ENCODE results near the gene TPK1. TPM values are rescaled to one million over a fixed set of nuclear protein-coding genes. Genes with fewer than 3 reads are reported as not detected.

The TPK1 gene
- polyA plus RNA-seq, 2 of the 4 experiments (the other 2 are of a cell fraction), result 1.4 to 2.5 TPM

DNA sequence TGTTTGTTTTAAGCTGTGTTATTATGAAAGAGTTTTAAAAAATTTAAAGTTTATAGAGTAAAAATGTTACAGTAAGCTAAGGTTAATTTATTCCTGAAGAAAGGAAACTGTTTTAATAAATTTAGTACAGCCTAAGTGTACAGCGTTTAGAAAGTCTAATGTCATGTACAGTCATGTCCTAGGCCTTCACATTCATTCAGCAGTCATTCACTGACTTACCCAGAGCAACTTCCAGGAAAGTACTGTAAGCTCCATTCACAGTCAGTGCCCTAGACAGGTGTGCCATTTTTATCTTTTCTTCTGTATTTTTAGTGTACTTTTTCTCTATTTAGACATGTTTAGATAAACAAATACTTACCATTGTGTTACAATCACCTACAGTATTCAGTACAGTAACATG, 126.8 kb downstream of the TPK1 start (continued):
- TF ChIP-seq EP300 (IDR thresholded peaks at IDR 0.05) (no peak), CEBPB (IDR thresholded peaks at IDR 0.05) (no peak), TFCP2L1 (CRISPR knock-in tag; IDR thresholded peaks at IDR 0.05) (no peak)
- TF ChIP-seq, protein P1, sequence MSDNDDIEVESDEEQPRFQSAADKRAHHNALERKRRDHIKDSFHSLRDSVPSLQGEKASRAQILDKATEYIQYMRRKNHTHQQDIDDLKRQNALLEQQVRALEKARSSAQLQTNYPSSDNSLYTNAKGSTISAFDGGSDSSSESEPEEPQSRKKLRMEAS (IDR thresholded peaks at IDR 0.05), result no peak

DNA sequence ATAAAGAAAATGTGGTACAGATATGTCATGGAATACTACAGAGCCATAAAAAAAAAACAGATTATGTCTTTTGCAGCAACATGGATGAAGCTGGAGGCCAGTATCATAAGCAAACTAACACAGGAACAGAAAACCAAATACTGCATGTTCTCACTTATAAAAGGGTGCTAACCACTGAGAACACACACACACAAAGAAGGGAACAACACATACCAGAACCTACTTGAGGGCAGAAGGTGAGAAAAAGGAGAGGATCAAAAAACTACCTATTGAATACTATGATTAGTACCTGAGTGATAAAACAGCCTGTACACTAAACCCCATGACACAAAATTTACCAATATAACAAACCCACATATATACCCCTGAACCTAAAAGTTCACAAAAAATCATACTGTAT, 144.6 kb downstream of the TPK1 start:
- H3K27ac ChIP-seq, result no peak overlapping the region
- no peak overlapping the region for H3K4me2 ChIP-seq
- no peak for FAIRE-seq
- TF ChIP-seq, protein P2, sequence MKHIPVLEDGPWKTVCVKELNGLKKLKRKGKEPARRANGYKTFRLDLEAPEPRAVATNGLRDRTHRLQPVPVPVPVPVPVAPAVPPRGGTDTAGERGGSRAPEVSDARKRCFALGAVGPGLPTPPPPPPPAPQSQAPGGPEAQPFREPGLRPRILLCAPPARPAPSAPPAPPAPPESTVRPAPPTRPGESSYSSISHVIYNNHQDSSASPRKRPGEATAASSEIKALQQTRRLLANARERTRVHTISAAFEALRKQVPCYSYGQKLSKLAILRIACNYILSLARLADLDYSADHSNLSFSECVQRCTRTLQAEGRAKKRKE (CRISPR knock-in tag; IDR thresholded peaks at IDR 0.05; ENCODE audit: low read depth), result no peak
- TF ChIP-seq, protein P3, sequence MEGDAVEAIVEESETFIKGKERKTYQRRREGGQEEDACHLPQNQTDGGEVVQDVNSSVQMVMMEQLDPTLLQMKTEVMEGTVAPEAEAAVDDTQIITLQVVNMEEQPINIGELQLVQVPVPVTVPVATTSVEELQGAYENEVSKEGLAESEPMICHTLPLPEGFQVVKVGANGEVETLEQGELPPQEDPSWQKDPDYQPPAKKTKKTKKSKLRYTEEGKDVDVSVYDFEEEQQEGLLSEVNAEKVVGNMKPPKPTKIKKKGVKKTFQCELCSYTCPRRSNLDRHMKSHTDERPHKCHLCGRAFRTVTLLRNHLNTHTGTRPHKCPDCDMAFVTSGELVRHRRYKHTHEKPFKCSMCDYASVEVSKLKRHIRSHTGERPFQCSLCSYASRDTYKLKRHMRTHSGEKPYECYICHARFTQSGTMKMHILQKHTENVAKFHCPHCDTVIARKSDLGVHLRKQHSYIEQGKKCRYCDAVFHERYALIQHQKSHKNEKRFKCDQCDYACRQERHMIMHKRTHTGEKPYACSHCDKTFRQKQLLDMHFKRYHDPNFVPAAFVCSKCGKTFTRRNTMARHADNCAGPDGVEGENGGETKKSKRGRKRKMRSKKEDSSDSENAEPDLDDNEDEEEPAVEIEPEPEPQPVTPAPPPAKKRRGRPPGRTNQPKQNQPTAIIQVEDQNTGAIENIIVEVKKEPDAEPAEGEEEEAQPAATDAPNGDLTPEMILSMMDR (IDR thresholded peaks at IDR 0.05), result no peak
- TF ChIP-seq BHLHE40 (IDR thresholded peaks at IDR 0.05; ENCODE audit: low read depth, low read length) (no peak), POLR2AphosphoS2 (conservative IDR thresholded peaks at IDR 0.05; ENCODE audit: low read length) (no peak), SMC3 (IDR thresholded peaks at IDR 0.05) (no peak), RAD21 (conservative IDR thresholded peaks at IDR 0.05 in 1 of 2, IDR thresholded peaks at IDR 0.05 in 1 of 2) (no peak), RCOR1 (IDR thresholded peaks at IDR 0.05; ENCODE audit: low read depth, low read length) (no peak), SREBF2 (IDR thresholded peaks at IDR 0.05) (no peak), CHD4 (IDR thresholded peaks at IDR 0.05; ENCODE audit: borderline replicate concordance) (no peak), NR3C1 (IDR thresholded peaks at IDR 0.05) (no peak), PHF8 (IDR thresholded peaks at IDR 0.05; ENCODE audit: borderline replicate concordance, low read depth) (no peak), RARB (CRISPR knock-in tag; IDR thresholded peaks at IDR 0.05) (no peak), CBX2 (IDR thresholded peaks at IDR 0.05; ENCODE audit: borderline replicate concordance, low read depth) (no peak), GATA3 (IDR thresholded peaks at IDR 0.05; ENCODE audit: borderline replicate concordance) (no peak), HOXB5 (CRISPR knock-in tag; IDR thresholded peaks at IDR 0.05) (no peak), HOXA7 (CRISPR knock-in tag; IDR thresholded peaks at IDR 0.05) (no peak), EHF (CRISPR knock-in tag; IDR thresholded peaks at IDR 0.05) (no peak)
- TF ChIP-seq, protein P4, sequence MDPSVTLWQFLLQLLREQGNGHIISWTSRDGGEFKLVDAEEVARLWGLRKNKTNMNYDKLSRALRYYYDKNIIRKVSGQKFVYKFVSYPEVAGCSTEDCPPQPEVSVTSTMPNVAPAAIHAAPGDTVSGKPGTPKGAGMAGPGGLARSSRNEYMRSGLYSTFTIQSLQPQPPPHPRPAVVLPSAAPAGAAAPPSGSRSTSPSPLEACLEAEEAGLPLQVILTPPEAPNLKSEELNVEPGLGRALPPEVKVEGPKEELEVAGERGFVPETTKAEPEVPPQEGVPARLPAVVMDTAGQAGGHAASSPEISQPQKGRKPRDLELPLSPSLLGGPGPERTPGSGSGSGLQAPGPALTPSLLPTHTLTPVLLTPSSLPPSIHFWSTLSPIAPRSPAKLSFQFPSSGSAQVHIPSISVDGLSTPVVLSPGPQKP (IDR thresholded peaks at IDR 0.05; ENCODE audit: low read depth, low read length), result no peak
- TF ChIP-seq, protein P5, sequence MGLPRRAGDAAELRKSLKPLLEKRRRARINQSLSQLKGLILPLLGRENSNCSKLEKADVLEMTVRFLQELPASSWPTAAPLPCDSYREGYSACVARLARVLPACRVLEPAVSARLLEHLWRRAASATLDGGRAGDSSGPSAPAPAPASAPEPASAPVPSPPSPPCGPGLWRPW (IDR thresholded peaks at IDR 0.05), result no peak
- no peak overlapping the region for H3K4me3 ChIP-seq
- no peaks in the 10 kb centered on the region for H3K9me3 ChIP-seq
- CTCF ChIA-PET, result no interaction called here
- DNase-seq (ENCODE audit: low read depth in 1 of 2, low spot score in 1 of 2), result no peak
- POLR2A ChIA-PET, result no interaction called here
- no peaks in the 10 kb centered on the region for H3K4me1 ChIP-seq
- no peak for ATAC-seq
